HepG2 (cell line): ENCODE results near the gene ATM. TPM values are rescaled to one million over a fixed set of nuclear protein-coding genes. Genes with fewer than 3 reads are reported as not detected.
"Not testable (repeated sequence)": the region's sequence is repeated elsewhere in the genome, so short reads cannot be mapped to it uniquely, and the experiment has no call there.

Source experiments
- ATAC-seq: fragments of 200-7000 bp; cut with Tn5 transposase; 3 replicates; pipeline ENCODE4 v1.9.1; 2020; ENCODE audit warnings: mild to moderate bottlenecking, moderate library complexity
- BruUV-seq: library from RNA; stranded (reverse); fragments of 400-500 nt; replicated peaks from 2 replicates; lab custom pipeline; 2021; lab: Mats Ljungman, UMichigan
- CTCF ChIA-PET: fragments of 300-600 bp; formaldehyde crosslinking; extraction: SDS; loops from one replicate; lab custom pipeline; 2021; ENCODE audit warnings: low total read pairs, inconsistent platforms, low intra/inter-chr PET ratio; lab: Yijun Ruan, JAX
- POLR2A ChIA-PET: fragments of 350-600 bp; sonication (Branson Sonifier 250); formaldehyde crosslinking; loops from one replicate; lab custom pipeline; 2020; ENCODE audit warnings: antibody characterized with exemption, inconsistent platforms; lab: Yijun Ruan, JAX
- DNase-seq: peaks from one replicate; pipeline ENCODE4 v3.0.0-alpha.2; 2015; ENCODE audit warnings: low spot score
- FAIRE-seq: peaks from 3 replicates; lab custom pipeline; 2011; peaks lifted over from hg19 to GRCh38; lab: Jason Lieb, UNC
- H2AFZ ChIP-seq: one replicate; pipeline ENCODE4 v1.6.1; 2011; ENCODE audit warnings: low read length, inconsistent platforms
- H3K27ac ChIP-seq: fragments of 300-600 bp; 3 replicates; pipeline ENCODE4 v1.8.0; 2011; ENCODE audit warnings: mixed run types, mild to moderate bottlenecking, mixed read lengths, low read length, inconsistent platforms; ENCODE audit not compliant: insufficient read depth; ENCODE audit errors: extremely low read length
- H3K27me3 ChIP-seq, 2 experiments: fragments of 200-600 bp in 1 of 2; 2 replicates in 1 of 2; 3 replicates in 1 of 2; pipeline versions ENCODE4 v1.6.0 to v1.8.0; 2011; ENCODE audit warnings: low read length in 2 of 2, mild to moderate bottlenecking in 2 of 2, moderate library complexity in 2 of 2, inconsistent platforms in 1 of 2; ENCODE audit not compliant: insufficient read depth in 2 of 2, control insufficient read depth in 1 of 2
- H3K36me3 ChIP-seq, 2 experiments: fragments of 200-600 bp in 1 of 2; replicated peaks in 1 of 2; 2 replicates in 1 of 2; 3 replicates in 1 of 2; pipeline versions ENCODE4 v1.5.1 to v1.8.0; 2011; ENCODE audit warnings: low read length in 2 of 2, inconsistent platforms in 1 of 2; ENCODE audit not compliant: insufficient read depth in 2 of 2, control insufficient read depth in 1 of 2
- H3K4me1 ChIP-seq: 2 replicates; pipeline ENCODE4 v1.5.1; 2012; ENCODE audit warnings: low read length, inconsistent platforms; ENCODE audit not compliant: insufficient read depth
- H3K4me2 ChIP-seq: 2 replicates; pipeline ENCODE4 v1.6.0; 2011; ENCODE audit warnings: low read depth, low read length, inconsistent platforms
- H3K4me3 ChIP-seq, 3 experiments: fragments of 200-600 bp in 1 of 3; sonication (generic), shearing (Covaris generic) in 1 of 3; replicated peaks in 1 of 3; 2 replicates each; pipeline ENCODE4 v1.5.1; 2011 to 2016; ENCODE audit warnings: low read length in 3 of 3, inconsistent platforms in 2 of 3, low read depth in 2 of 3, mild to moderate bottlenecking in 2 of 3, control low read depth in 1 of 3, mixed read lengths in 1 of 3; ENCODE audit not compliant: insufficient read depth in 1 of 3
- H3K79me2 ChIP-seq: one replicate; pipeline ENCODE4 v1.6.1; 2011; ENCODE audit warnings: low read length, inconsistent platforms; ENCODE audit not compliant: insufficient read depth
- H3K9ac ChIP-seq: 2 replicates; pipeline ENCODE4 v1.6.0; 2011; ENCODE audit warnings: mild to moderate bottlenecking, low read depth, low read length, inconsistent platforms; ENCODE audit not compliant: insufficient read depth
- H3K9me3 ChIP-seq: 2 replicates; pipeline ENCODE4 v1.5.1; 2012; ENCODE audit warnings: mild to moderate bottlenecking, low read length
- H4K20me1 ChIP-seq: 2 replicates; pipeline ENCODE4 v1.6.0; 2011; ENCODE audit warnings: inconsistent platforms, mild to moderate bottlenecking, low read length, moderate library complexity; ENCODE audit not compliant: insufficient read depth
- MAFF ChIP-seq: IDR thresholded peaks from 2 replicates; pipeline ENCODE4 v1.6.1; 2011; ENCODE audit warnings: low read depth, low read length, improper control_type of control experiment
- SMAD1 ChIP-seq: sonication (generic); formaldehyde crosslinking; IDR thresholded peaks from 2 replicates; pipeline ENCODE4 v1.4.0; 2020; ENCODE audit warnings: missing genetic modification reagents, low read depth, mild to moderate bottlenecking, borderline replicate concordance
- ZNF547 ChIP-seq: sonication (generic); formaldehyde crosslinking; IDR thresholded peaks from 2 replicates; pipeline ENCODE4 v1.5.1; 2020; ENCODE audit warnings: mild to moderate bottlenecking, missing genetic modification reagents
- WGBS: methylation state at CpG from one replicate; pipeline ENCODE4 v1.1.6; 2017; ENCODE audit warnings: low lambda C conversion rate; 5-methylcytosine and 5-hydroxymethylcytosine counted together
- in situ Hi-C: cut with HindIII; loops from 2 replicates; pipeline ENCODE4 v1.10.0; 2017; ENCODE audit warnings: low pct_unique_long_range_greater_than_20kb; ENCODE audit not compliant: extremely low pct_ligation_motif_present
- intact Hi-C: fragments of 100-400 bp; cut with micrococcal nuclease; formaldehyde crosslinking; loops from one replicate; pipeline ENCODE4 v1.10.0; 2022; ENCODE audit not compliant: unreplicated experiment
- polyA plus RNA-seq, 8 experiments: library from polyadenylated mRNA; depleted of rRNA in 3 of 8; stranded (reverse) in 7 of 8; unstranded in 1 of 8; fragments of >200 nt; fragmentation: Illumina TruSeq in 4 of 8; extraction: Trizol in 4 of 8; gene quantifications; 2 replicates each; pipeline versions ENCODE4 v1.2.1 to v1.2.3, GENCODE V29; 2011 to 2016; ENCODE audit warnings: low read depth in 4 of 8, missing spikeins in 1 of 8, mixed read lengths in 1 of 8; ENCODE audit not compliant: insufficient read depth in 1 of 8
- total RNA-seq, 5 experiments: library from RNA; depleted of rRNA; stranded (reverse); fragments of >200 nt; fragmentation: Illumina TruSeq; extraction: Trizol; gene quantifications; 2 replicates each; pipeline ENCODE4 v1.2.3, GENCODE V29; 2016; ENCODE audit warnings: low read depth in 1 of 5
- TF ChIP-seq, protein P1 (sequence below): sonication (generic); formaldehyde crosslinking; IDR thresholded peaks from 2 replicates; pipeline ENCODE4 v1.4.0; 2020; ENCODE audit warnings: missing genetic modification reagents, borderline replicate concordance
- TF ChIP-seq, protein P2 (sequence below), 2 experiments: sonication (generic) in 1 of 2; formaldehyde crosslinking in 1 of 2; IDR thresholded peaks; 2 replicates each; pipeline versions ENCODE4 v1.4.0 to v1.6.1; 2016 to 2020; ENCODE audit warnings: borderline replicate concordance in 1 of 2, low read depth in 1 of 2, mild to moderate bottlenecking in 1 of 2, missing genetic modification reagents in 1 of 2

Gene ATM
- total and polyA plus RNA-seq, 2 of the 13 experiments (the other 11 are each of a cell fraction or from before 2014, with no cell fraction given), result 40.0 to 71.6 TPM

DNA sequence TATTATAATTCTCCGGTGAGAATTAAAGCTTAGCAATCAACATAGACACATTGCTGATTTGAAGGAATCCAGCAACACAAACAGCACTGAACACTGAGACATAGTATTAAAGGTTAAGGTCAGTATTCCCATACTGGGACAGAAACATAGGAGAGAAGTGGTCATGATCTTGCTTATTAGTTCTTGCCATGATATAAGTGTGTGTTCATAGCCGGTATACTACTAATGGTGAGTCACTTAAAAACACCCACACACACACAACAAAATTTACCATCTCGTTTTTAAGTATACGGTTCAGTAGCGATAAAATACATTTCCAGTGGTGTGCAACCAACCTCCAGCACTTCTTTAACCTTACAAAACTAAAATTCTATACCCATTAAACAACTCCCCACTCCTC, 148.1 kb downstream of the ATM start (continued):
- TF ChIP-seq, protein P1, sequence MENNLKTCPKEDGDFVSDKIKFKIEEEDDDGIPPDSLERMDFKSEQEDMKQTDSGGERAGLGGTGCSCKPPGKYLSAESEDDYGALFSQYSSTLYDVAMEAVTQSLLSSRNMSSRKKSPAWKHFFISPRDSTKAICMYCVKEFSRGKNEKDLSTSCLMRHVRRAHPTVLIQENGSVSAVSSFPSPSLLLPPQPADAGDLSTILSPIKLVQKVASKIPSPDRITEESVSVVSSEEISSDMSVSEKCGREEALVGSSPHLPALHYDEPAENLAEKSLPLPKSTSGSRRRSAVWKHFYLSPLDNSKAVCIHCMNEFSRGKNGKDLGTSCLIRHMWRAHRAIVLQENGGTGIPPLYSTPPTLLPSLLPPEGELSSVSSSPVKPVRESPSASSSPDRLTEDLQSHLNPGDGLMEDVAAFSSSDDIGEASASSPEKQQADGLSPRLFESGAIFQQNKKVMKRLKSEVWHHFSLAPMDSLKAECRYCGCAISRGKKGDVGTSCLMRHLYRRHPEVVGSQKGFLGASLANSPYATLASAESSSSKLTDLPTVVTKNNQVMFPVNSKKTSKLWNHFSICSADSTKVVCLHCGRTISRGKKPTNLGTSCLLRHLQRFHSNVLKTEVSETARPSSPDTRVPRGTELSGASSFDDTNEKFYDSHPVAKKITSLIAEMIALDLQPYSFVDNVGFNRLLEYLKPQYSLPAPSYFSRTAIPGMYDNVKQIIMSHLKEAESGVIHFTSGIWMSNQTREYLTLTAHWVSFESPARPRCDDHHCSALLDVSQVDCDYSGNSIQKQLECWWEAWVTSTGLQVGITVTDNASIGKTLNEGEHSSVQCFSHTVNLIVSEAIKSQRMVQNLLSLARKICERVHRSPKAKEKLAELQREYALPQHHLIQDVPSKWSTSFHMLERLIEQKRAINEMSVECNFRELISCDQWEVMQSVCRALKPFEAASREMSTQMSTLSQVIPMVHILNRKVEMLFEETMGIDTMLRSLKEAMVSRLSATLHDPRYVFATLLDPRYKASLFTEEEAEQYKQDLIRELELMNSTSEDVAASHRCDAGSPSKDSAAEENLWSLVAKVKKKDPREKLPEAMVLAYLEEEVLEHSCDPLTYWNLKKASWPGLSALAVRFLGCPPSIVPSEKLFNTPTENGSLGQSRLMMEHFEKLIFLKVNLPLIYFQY (CRISPR knock-in tag), result no peak
- TF ChIP-seq SMAD1 (CRISPR knock-in tag), result no peak
- no peak for TF ChIP-seq MAFF
- no peak for TF ChIP-seq ZNF547 (CRISPR knock-in tag)
- TF ChIP-seq, protein P2, sequence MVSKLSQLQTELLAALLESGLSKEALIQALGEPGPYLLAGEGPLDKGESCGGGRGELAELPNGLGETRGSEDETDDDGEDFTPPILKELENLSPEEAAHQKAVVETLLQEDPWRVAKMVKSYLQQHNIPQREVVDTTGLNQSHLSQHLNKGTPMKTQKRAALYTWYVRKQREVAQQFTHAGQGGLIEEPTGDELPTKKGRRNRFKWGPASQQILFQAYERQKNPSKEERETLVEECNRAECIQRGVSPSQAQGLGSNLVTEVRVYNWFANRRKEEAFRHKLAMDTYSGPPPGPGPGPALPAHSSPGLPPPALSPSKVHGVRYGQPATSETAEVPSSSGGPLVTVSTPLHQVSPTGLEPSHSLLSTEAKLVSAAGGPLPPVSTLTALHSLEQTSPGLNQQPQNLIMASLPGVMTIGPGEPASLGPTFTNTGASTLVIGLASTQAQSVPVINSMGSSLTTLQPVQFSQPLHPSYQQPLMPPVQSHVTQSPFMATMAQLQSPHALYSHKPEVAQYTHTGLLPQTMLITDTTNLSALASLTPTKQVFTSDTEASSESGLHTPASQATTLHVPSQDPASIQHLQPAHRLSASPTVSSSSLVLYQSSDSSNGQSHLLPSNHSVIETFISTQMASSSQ (IDR thresholded peaks at IDR 0.05; ENCODE audit: low read depth), result no peak
- TF ChIP-seq, protein P2 (CRISPR knock-in tag; IDR thresholded peaks at IDR 0.05; ENCODE audit: borderline replicate concordance), result no peak

DNA sequence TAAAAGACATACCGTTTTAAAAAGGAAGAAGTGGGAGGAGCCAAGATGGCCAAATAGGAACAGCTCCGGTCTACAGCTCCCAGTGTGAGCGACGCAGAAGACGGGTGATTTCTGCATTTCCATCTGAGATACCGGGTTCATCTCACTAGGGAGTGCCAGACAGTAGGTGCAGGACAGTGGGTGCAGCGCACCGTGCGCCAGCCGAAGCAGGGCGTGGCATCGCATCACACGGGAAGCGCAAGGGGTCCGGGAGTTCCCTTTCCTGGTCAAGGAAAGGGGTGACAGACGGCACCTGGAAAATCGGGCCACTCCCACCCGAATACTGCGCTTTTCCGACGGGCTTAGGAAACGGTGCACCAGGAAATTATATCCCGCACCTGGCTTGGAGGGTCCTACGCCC, 150.6 kb downstream of the ATM start:
- H3K9me3 ChIP-seq, H3K4me3 ChIP-seq, H3K27ac ChIP-seq, H3K4me2 ChIP-seq, H3K36me3 ChIP-seq, in situ Hi-C loops, FAIRE-seq, intact Hi-C loops, H4K20me1 ChIP-seq, POLR2A ChIA-PET, H3K79me2 ChIP-seq, BruUV-seq, ATAC-seq, H3K9ac ChIP-seq, H3K4me1 ChIP-seq, DNase-seq, H3K27me3 ChIP-seq, CTCF ChIA-PET, H2AFZ ChIP-seq: not testable (repeated sequence)
- 86% methylated on average over 23 of the region's 24 CpGs for WGBS
